ENCODE data around the gene SART3. TPM values are rescaled to one million over a fixed set of nuclear protein-coding genes. Genes with fewer than 3 reads are reported as not detected.

The SART3 gene
- total and polyA plus RNA-seq, 2 of the 4 experiments (the other 2 are of a cell fraction) = 22.6 to 37.8 TPM

DNA sequence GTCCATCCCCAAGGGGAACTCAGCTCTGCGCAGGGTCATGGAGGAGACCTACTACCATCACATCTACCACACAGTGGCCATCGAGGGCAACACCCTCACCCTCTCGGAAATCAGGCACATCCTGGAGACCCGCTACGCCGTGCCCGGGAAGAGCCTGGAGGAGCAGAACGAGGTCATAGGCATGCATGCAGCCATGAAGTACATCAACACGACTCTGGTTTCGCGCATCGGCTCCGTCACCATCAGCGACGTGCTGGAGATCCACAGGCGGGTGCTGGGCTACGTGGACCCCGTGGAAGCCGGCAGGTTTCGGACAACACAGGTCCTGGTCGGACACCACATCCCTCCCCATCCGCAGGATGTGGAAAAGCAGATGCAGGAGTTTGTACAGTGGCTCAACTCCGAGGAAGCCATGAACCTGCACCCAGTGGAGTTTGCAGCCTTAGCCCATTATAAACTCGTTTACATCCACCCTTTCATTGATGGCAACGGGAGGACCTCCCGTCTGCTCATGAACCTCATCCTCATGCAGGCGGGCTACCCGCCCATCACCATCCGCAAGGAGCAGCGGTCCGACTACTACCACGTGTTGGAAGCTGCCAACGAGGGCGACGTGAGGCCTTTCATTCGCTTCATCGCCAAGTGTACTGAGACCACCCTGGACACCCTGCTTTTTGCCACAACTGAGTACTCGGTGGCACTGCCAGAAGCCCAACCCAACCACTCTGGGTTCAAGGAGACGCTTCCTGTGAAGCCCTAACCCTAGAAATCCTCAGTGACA, 42.1 kb downstream of the SART3 start:
- Histone ChIP-seq H3K18ac (ENCODE audit: low read depth, low read length) (no peak overlapping the region), H3K9ac (ENCODE audit: low read depth, low read length) (no peak overlapping the region), H2BK120ac (ENCODE audit: low read depth, low read length) (no peak overlapping the region), H3K56ac (ENCODE audit: extremely low read depth, insufficient read depth, low read length) (no peak overlapping the region), H2BK5ac (ENCODE audit: low read depth, low read length, poor library complexity, severe bottlenecking) (no peak overlapping the region), H4K5ac (ENCODE audit: low read depth, low read length) (no peak overlapping the region), H3K27me3 (ENCODE audit: control insufficient read depth, insufficient read depth, low read length) (no peaks in the 10 kb centered on the region), H3K27ac (ENCODE audit: insufficient read depth, low read length) (no peak overlapping the region), H2BK20ac (ENCODE audit: low read depth, low read length) (no peak overlapping the region), H3K14ac (replicated peaks; ENCODE audit: low read depth, low read length) (no peak overlapping the region), H3K4me3 (ENCODE audit: insufficient read depth, low read depth, low read length) (no peak overlapping the region), H2BK15ac (ENCODE audit: low read depth, low read length) (no peak overlapping the region), H3K9me3 (ENCODE audit: control insufficient read depth, insufficient read depth, low read length) (no peaks in the 10 kb centered on the region), H3K4me1 (ENCODE audit: control insufficient read depth, insufficient read depth, low read length) (peaks cover 3% of the 10 kb centered on the region), H3K4ac (ENCODE audit: low read depth, low read length) (no peak overlapping the region), H2AK5ac (ENCODE audit: low read depth, low read length) (no peak overlapping the region), H2AK9ac (replicated peaks; ENCODE audit: low read depth, low read length, poor library complexity) (no peak overlapping the region), H4K8ac (ENCODE audit: low read depth in 2 of 2, low read length in 2 of 2) (no peak overlapping the region), H3K9me1 (ENCODE audit: insufficient read depth, low read length) (peaks cover 18% of the 10 kb centered on the region; the same call in 1 of the 2 replicates), H2AFZ (replicated peaks; ENCODE audit: low read length, poor library complexity) (no peak overlapping the region), H3K23ac (ENCODE audit: low read depth, low read length) (no peak overlapping the region), H4K91ac (ENCODE audit: insufficient read depth, low read depth, low read length) (no peak overlapping the region), H3K4me2 (ENCODE audit: low read depth, low read length) (no peak overlapping the region), H3K79me1 (ENCODE audit: low read depth in 1 of 2, low read length in 2 of 2) (peaks cover 19 to 54% of the 10 kb centered on the region in 2 experiments), H3K36me3 (ENCODE audit: control insufficient read depth, insufficient read depth, low read length) (peaks cover 45% of the 10 kb centered on the region), H4K20me1 (ENCODE audit: insufficient read depth, low read length) (no peaks in the 10 kb centered on the region; the same call in 1 of the 2 replicates)
- CTCF ChIA-PET = no interaction called here
- DNase-seq (no peak), ATAC-seq (ENCODE audit: low read depth) (no peak)
- 96% methylated on average over 28 of the region's 39 CpGs; no CpG with 5 or more reads in 1 of the 2 experiments for WGBS, 2 experiments (ENCODE audit: extremely low coverage in 2 of 2, insufficient read length in 1 of 2)
- intact Hi-C loops (cut with micrococcal nuclease) = no loop called here
- TF ChIP-seq CEBPB (IDR thresholded peaks at IDR 0.05; ENCODE audit: low read depth, low read length) (no peak), NFE2L2 (IDR thresholded peaks at IDR 0.05; ENCODE audit: low read depth, low read length) (no peak), SMC3 (IDR thresholded peaks at IDR 0.05; ENCODE audit: low read depth, low read length) (no peak), RFX5 (IDR thresholded peaks at IDR 0.05; ENCODE audit: low read depth, low read length) (no peak), CTCF (conservative IDR thresholded peaks at IDR 0.05; ENCODE audit: low read depth, low read length) (no peak), MAZ (IDR thresholded peaks at IDR 0.05; ENCODE audit: borderline replicate concordance, low read depth, low read length) (no peak), FOS (IDR thresholded peaks at IDR 0.05; ENCODE audit: low read depth, low read length) (no peak), BHLHE40 (IDR thresholded peaks at IDR 0.05; ENCODE audit: low read depth, low read length) (no peak), CHD1 (IDR thresholded peaks at IDR 0.05; ENCODE audit: low read depth, low read length) (no peak)
- TF ChIP-seq, protein P1, sequence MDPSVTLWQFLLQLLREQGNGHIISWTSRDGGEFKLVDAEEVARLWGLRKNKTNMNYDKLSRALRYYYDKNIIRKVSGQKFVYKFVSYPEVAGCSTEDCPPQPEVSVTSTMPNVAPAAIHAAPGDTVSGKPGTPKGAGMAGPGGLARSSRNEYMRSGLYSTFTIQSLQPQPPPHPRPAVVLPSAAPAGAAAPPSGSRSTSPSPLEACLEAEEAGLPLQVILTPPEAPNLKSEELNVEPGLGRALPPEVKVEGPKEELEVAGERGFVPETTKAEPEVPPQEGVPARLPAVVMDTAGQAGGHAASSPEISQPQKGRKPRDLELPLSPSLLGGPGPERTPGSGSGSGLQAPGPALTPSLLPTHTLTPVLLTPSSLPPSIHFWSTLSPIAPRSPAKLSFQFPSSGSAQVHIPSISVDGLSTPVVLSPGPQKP (IDR thresholded peaks at IDR 0.05; ENCODE audit: borderline replicate concordance, low read depth, low read length) = no peak
- POLR2A ChIA-PET (ENCODE audit: unreplicated experiment) = no interaction called here
- in situ Hi-C loops (cut with MboI; ENCODE audit: low sequenced_read_pairs) = loop anchor here (25.0 kb wide), 1 partner anchor 832 kb away; the partner anchor contains the start of gene PWP1
- BruUV-seq (replicated peaks) = no TSS peak
- dilution Hi-C loops (cut with HindIII; ENCODE audit: low sequenced_read_pairs, unreplicated experiment) = no loop called here

Data from IMR-90 (cell line).